Measurements from ENCODE around the gene MYH9. TPM values are rescaled to one million over a fixed set of nuclear protein-coding genes. Genes with fewer than 3 reads are reported as not detected.

The MYH9 gene
- total RNA-seq, 1 donor from 2014 or later, result 204 TPM

- ATAC-seq, result no peak
Measured at GRCh38 chr22:36235585-36235984, 152.2 kb downstream of the MYH9 start.

GRCh38 chr22:36234919-36235318, 152.8 kb downstream of the MYH9 start:
- DNase-seq (ENCODE audit: low spot score) (no peak), ATAC-seq (no peak)

More at GRCh38 chr22:36235585-36235984, 152.2 kb downstream of the MYH9 start:
- DNase-seq (ENCODE audit: low spot score), result no peak

GRCh38 chr22:36234213-36234612, 153.6 kb downstream of the MYH9 start:
- no peak for ATAC-seq
- DNase-seq (ENCODE audit: low spot score), result no peak

GRCh38 chr22:36233796-36234195, 154.0 kb downstream of the MYH9 start:
- DNase-seq (ENCODE audit: low spot score), result no peak

GRCh38 chr22:36232715-36233401, 154.9 kb downstream of the MYH9 start:
- no peak for ATAC-seq
- DNase-seq (ENCODE audit: low spot score), result no peak

More at GRCh38 chr22:36233796-36234195, 154.0 kb downstream of the MYH9 start:
- no peak for ATAC-seq

Other genes with a start within 250 kb of the MYH9 start
- 26.9 TPM for gene APOL3, start 227.2 kb downstream of the MYH9 start, total RNA-seq
- gene APOL4, start 186.2 kb downstream of the MYH9 start, total RNA-seq, result 0.60 TPM
- gene APOL2, start 148.4 kb downstream of the MYH9 start, total RNA-seq, result 44.4 TPM
- gene APOL1, start 134.8 kb downstream of the MYH9 start, total RNA-seq, result 99.8 TPM
- 65.3 TPM for gene TXN2, start 93.7 kb upstream of the MYH9 start, total RNA-seq
- 9.0 TPM for gene FOXRED2, start 119.1 kb upstream of the MYH9 start, total RNA-seq
- 34.5 TPM for gene EIF3D, start 141.2 kb upstream of the MYH9 start, total RNA-seq